ENCODE measurements around the gene DLX1.

DLX1 gene

GRCh38 chr2:172086241-172087206, 1.2 kb downstream of the DLX1 start:
- DNase-seq (ENCODE audit: low read depth in 2 of 3, low spot score in 1 of 3), result no peak

- no peak for DNase-seq (ENCODE audit: low read depth in 2 of 3, low spot score in 1 of 3)
Observed at GRCh38 chr2:172087207-172087779, 2.0 kb downstream of the DLX1 start.

GRCh38 chr2:172087780-172088244, 2.5 kb downstream of the DLX1 start:
- DNase-seq (ENCODE audit: low read depth in 2 of 3, low spot score in 1 of 3), result no peak

GRCh38 chr2:172088245-172089004, 3.1 kb downstream of the DLX1 start:
- no peak for DNase-seq (ENCODE audit: low read depth in 2 of 3, low spot score in 1 of 3)

GRCh38 chr2:172089005-172089504, 3.7 kb downstream of the DLX1 start:
- no peak for DNase-seq (ENCODE audit: low read depth in 2 of 3, low spot score in 1 of 3)

GRCh38 chr2:172089633-172090032, 4.3 kb downstream of the DLX1 start:
- no peak for DNase-seq (ENCODE audit: low read depth in 2 of 3, low spot score in 1 of 3)

GRCh38 chr2:172090044-172090961, 5.0 kb downstream of the DLX1 start:
- DNase-seq (ENCODE audit: low read depth in 2 of 3, low spot score in 1 of 3), result no peak

- DNase-seq (ENCODE audit: low read depth in 2 of 3, low spot score in 1 of 3), result no peak
Observed at GRCh38 chr2:172091000-172091641, 5.8 kb downstream of the DLX1 start.

GRCh38 chr2:172091761-172092566, 6.7 kb downstream of the DLX1 start:
- no peak for DNase-seq (ENCODE audit: low read depth in 2 of 3, low spot score in 1 of 3)

- no peak for DNase-seq (ENCODE audit: low read depth in 2 of 3, low spot score in 1 of 3)
Observed at GRCh38 chr2:172092716-172093415, 7.6 kb downstream of the DLX1 start.

GRCh38 chr2:172093416-172094293, 8.3 kb downstream of the DLX1 start:
- no peak for DNase-seq (ENCODE audit: low read depth in 2 of 3, low spot score in 1 of 3)

- no peak for DNase-seq (ENCODE audit: low read depth in 2 of 3, low spot score in 1 of 3)
Observed at GRCh38 chr2:172094294-172095145, 9.2 kb downstream of the DLX1 start.

GRCh38 chr2:172095146-172095904, 10.0 kb downstream of the DLX1 start:
- DNase-seq (ENCODE audit: low read depth in 2 of 3, low spot score in 1 of 3), result peak in 1 of 3 donors; percentile 56

- DNase-seq (ENCODE audit: low read depth in 2 of 3, low spot score in 1 of 3), result no peak
Observed at GRCh38 chr2:172095905-172096625, 10.8 kb downstream of the DLX1 start.
